Measurements from ENCODE around the gene TXNL4A. TPM values are rescaled to one million over a fixed set of nuclear protein-coding genes. Genes with fewer than 3 reads are reported as not detected.

The TXNL4A gene
- total RNA-seq, 1 donor from 2014 or later: 92.0 TPM

- Histone ChIP-seq H3K4me3 (no peak overlapping the region), H3K27ac (replicated peaks) (no peak overlapping the region), H3K9me3 (replicated peaks) (peaks cover 53% of the 10 kb centered on the region), H3K4me1 (peaks cover 24% of the 10 kb centered on the region), H3K36me3 (peaks cover 65% of the 10 kb centered on the region), H3K27me3 (ENCODE audit: low read depth) (no peaks in the 10 kb centered on the region)
- intact Hi-C loops (cut with micrococcal nuclease): no loop called here
- DNase-seq: no peak
- TF ChIP-seq CTCF (IDR thresholded peaks at IDR 0.05; ENCODE audit: borderline replicate concordance): no peak
These were observed 58.2 kb downstream of the TXNL4A start for GRCh38 chr18:79930020-79930642.

- intact Hi-C loops (cut with micrococcal nuclease): no loop called here
- H3K4me1 ChIP-seq: peaks cover 21% of the 10 kb centered on the region
- no peak for TF ChIP-seq CTCF (IDR thresholded peaks at IDR 0.05; ENCODE audit: borderline replicate concordance)
- H3K27me3 ChIP-seq (ENCODE audit: low read depth): no peaks in the 10 kb centered on the region
- no peak overlapping the region for H3K27ac ChIP-seq (replicated peaks)
- no peak for DNase-seq
- no peak overlapping the region for H3K4me3 ChIP-seq
- H3K9me3 ChIP-seq (replicated peaks): peaks cover 51% of the 10 kb centered on the region
- H3K36me3 ChIP-seq: peaks cover 57% of the 10 kb centered on the region
These were observed 59.8 kb downstream of the TXNL4A start for GRCh38 chr18:79928563-79928960.

- no peak overlapping the region for H3K27ac ChIP-seq (replicated peaks)
- peaks cover 19% of the 10 kb centered on the region for H3K4me1 ChIP-seq
- H3K4me3 ChIP-seq: no peak overlapping the region
- TF ChIP-seq CTCF (IDR thresholded peaks at IDR 0.05; ENCODE audit: borderline replicate concordance): no peak
- no peaks in the 10 kb centered on the region for H3K27me3 ChIP-seq (ENCODE audit: low read depth)
- H3K9me3 ChIP-seq (replicated peaks): peaks cover 45% of the 10 kb centered on the region
- no peak for DNase-seq
- H3K36me3 ChIP-seq: peaks cover 50% of the 10 kb centered on the region
- intact Hi-C loops (cut with micrococcal nuclease): no loop called here
These were observed 60.5 kb downstream of the TXNL4A start for GRCh38 chr18:79927607-79928562.

- no peak for DNase-seq
- H3K27ac ChIP-seq (replicated peaks): no peak overlapping the region
- peaks cover 19% of the 10 kb centered on the region for H3K4me1 ChIP-seq
- TF ChIP-seq CTCF (IDR thresholded peaks at IDR 0.05; ENCODE audit: borderline replicate concordance): no peak
- peaks cover 41% of the 10 kb centered on the region for H3K36me3 ChIP-seq
- intact Hi-C loops (cut with micrococcal nuclease): no loop called here
- H3K27me3 ChIP-seq (ENCODE audit: low read depth): no peaks in the 10 kb centered on the region
- peaks cover 35% of the 10 kb centered on the region for H3K9me3 ChIP-seq (replicated peaks)
- H3K4me3 ChIP-seq: no peak overlapping the region
These were observed 61.4 kb downstream of the TXNL4A start for GRCh38 chr18:79926715-79927606.

GRCh38 chr18:79926306-79926705 is 62.1 kb downstream of the TXNL4A start:
- Histone ChIP-seq H3K27me3 (ENCODE audit: low read depth) (no peaks in the 10 kb centered on the region), H3K36me3 (peaks cover 34% of the 10 kb centered on the region), H3K4me3 (no peak overlapping the region), H3K9me3 (replicated peaks) (peaks cover 29% of the 10 kb centered on the region), H3K4me1 (peaks cover 19% of the 10 kb centered on the region), H3K27ac (replicated peaks) (no peak overlapping the region)
- DNase-seq: no peak
- no peak for TF ChIP-seq CTCF (IDR thresholded peaks at IDR 0.05; ENCODE audit: borderline replicate concordance)
- intact Hi-C loops (cut with micrococcal nuclease): no loop called here

All from left ventricle myocardium inferior (tissue), 1 donor.